GM15510 (cell line): Measurements from ENCODE around the gene WDR49.

Source experiments
- POLR2A ChIP-seq: IDR thresholded peaks from 3 replicates; pipeline ENCODE4 v1.6.1; 2011; ENCODE audit warnings: borderline replicate concordance; ENCODE audit not compliant: insufficient read length; ENCODE audit errors: extremely low read depth

WDR49 gene

DNA sequence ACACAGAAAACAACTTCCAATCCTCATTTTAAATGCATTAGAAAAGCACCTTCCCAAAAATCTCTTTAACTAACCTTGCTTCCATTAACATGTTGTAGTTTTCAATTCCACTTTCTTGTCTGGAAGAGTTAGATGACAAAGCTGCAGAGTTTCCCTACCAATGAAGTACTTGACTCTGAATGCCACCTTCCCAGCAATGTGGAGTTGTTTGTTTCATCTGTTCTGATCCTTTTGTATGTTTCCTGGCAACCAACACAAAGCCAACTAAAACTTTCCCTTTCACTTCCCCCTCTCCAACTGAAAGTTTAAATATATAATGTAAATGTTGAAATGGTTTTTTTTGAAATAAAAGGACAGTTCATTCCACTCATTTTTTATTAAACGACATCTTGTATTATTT, at the start of gene WDR49:
TSS of gene WDR49 (minus strand) at position 183 of the 400 bp plus-strand sequence. CDS start 517 bp downstream, outside the sequence.
- TF ChIP-seq POLR2A, result no peak

DNA sequence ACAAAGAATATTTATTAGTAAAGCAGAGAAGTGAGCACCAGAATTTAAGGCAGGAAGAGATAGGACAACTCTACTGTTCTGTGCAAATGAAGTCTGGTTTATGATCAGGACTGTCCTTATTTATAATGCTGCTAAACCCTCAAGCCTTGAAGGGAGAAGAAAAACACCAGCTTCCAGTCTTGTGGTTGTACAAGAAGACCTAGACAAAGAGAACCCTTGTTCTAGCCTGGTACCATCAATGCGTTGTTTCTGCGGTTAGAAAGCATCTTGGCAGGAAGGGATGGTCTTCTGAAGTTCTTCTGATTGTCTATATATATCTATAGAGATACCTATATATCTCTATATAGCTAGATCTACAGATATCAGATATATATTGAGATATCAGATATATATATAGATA, 47.2 kb upstream of the WDR49 start:
- no peak for TF ChIP-seq POLR2A

DNA sequence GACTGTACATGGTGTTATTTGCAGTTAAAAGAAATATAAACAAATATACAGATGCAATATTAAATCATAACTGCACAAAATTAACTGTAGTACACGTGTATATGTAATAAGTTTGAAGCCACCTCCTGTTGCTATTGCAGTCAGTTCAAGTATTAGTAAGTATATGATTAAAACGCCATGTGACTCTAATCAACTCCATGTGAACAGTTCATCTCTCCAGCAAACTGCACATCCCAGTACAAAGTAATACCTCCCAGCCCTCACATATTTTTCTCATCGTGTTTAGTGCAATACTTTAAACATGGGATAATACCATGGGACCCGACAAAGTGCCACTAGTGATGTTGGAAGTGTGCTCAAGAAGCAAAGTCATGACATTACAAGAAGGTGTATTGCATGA, 46.3 kb upstream of the WDR49 start:
- TF ChIP-seq POLR2A, result no peak

DNA sequence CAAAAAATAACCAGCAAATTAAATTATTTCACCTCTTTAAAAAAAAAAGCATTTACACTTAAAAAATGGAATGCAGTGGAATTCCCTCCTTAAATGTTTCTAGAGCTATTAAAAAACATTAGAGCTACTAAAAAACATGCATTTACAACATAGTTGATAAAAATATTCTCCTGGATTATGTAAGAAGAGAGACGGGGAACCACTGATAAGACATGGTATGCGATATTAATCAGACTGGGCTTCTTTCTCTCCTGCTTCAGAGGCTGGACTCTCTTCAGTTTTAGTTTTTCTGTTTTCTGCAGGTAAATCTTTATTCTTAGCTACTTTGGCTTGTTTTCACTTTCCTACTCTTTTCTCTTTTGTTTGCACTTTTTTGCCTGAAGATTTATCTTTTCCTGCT, 40.4 kb upstream of the WDR49 start:
- no peak for TF ChIP-seq POLR2A

DNA sequence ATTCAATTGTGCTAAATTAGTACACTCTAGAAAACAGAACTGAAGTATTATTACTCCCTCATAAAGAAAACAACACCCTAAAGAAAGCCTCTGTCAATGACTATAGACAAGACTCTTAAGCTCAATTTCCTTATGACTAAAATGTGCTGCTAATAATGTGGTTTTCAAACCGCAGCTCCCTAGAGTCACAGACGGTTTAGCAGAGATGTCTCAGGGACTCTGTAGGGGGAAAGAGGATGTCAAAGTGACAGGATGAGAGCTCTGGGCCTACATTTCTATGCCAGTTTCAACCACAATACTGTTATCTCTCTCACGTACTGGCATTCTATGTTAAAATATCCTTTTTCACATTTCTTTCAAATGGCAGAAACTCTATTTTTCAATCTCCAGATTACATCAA, 37.6 kb upstream of the WDR49 start:
- TF ChIP-seq POLR2A, result no peak

DNA sequence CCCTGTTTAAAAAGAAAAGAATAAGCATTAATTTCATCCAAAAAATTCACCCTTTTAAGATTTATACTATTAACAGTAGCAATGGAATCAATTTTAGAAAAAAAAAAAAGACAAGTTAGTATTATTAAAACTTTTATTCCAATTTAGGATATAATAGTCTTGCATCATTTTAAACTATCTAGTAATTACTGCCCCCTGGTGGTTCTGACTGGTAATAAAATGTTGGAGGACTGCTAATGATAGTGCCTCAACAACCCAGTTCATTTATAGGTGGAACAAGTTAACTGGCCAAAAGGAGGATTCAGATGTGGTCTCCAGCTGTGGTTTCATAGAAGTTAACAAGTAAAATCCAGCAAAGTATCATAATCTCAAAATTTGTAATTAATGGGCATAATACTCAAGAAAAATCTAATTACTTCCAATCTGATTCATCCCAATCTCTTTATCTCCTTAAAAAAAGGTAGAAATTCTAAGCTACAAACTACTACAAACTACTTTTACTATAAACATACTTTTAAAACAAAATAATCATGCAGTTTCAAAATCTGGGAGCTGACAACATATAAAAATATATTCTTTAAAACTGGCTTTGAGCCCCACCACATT, 30.7 kb upstream of the WDR49 start:
- no peak for TF ChIP-seq POLR2A

DNA sequence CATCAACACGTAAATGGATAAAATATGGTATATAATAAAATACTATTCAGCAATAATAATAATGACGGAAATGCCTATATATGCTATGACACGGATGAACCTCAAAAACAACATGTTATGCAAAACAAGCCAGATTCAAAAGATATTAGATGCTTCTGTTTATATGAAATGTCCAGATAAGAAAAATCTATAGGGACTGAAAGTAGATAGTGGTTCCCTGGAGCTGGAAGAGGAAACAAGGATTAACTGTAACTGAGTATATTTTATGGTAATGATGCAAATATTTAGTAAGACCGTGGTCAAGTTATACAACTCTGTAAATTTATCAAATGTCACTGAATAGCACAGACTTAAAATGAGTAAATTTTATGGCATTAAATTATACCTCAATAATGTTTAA, 25.8 kb upstream of the WDR49 start:
- no peak for TF ChIP-seq POLR2A

DNA sequence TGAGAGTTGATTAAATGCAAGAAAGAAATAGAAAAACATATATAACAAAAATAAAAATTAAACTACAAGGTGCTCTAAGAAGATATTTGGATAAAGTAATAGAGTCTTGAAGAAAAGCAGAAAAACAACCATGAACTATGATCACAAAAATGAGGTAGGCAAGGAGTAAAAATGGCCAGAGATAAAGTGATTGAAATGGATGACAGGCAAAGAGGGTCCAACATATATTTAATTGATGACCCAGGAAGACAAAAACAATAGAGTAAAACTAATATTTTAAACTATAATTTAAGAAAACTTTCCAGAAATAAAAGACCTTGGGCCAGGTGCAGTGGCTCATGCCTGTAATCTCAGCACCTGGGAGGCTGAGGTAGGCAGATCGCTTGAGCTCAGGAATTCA, 22.1 kb upstream of the WDR49 start:
- no peak for TF ChIP-seq POLR2A

DNA sequence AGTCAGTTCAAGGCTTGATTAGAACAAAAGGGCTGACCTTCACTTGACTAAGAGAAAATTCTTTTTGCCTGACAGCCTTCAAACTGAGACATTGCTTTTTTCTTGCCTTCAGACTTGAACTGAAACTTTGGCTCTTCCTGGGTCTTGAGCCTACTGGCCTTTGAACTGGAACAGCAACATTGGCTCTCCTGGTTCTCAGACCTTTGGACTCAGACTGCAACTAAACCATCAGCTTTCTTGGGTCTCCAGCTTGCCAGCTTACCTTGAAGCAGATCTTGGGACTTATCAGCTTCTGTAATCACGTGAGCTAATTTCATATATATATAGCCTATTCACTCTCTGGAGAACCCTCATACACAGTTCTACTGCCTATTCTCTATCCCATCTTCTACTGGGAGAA, 19.5 kb upstream of the WDR49 start:
- no peak for TF ChIP-seq POLR2A

DNA sequence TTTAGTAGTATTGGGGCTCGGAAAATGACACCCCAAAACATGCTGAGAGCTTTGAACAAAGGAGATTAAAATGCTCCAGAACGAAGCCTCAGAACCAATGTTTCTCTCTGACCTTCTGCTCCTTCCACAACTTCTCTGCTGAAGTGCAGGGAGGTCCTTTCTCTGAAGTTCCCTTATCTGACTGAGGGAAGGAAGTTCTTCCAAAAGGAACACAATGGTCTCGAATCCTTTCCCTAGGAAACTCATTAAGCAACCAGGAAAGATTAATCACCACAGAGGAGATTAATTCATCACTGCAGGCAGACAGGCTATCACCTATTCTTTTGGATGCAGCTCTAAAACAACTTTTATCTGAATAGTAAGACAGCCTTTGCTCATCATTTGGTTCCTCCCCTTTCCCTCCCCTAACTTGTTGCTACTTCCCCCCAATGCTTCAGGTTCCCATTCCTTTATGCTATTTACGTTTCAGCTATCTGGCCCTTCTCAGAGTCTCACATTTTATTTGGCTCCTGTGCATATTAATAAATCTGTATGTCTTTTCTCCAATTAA, 18.2 kb upstream of the WDR49 start:
- TF ChIP-seq POLR2A, result no peak

DNA sequence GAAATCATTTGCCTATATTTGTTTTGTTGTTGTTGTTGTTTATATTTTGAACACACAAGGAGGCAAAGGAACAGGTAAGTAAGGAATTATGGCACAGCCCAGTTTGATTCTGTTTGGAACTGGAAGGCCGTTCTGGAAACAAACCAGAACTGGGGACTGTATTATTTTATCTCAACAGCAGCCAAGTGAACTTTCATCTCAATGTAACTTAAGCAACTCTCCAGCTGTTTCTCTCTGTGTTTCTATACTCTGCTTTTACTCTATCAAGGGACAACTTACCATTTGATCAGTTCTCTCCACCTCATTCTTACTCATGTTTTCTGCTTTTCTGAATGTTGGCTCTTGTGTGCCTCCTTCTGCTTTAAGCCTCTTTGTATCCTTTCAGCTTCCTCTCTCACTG, 16.0 kb upstream of the WDR49 start:
- TF ChIP-seq POLR2A, result no peak

DNA sequence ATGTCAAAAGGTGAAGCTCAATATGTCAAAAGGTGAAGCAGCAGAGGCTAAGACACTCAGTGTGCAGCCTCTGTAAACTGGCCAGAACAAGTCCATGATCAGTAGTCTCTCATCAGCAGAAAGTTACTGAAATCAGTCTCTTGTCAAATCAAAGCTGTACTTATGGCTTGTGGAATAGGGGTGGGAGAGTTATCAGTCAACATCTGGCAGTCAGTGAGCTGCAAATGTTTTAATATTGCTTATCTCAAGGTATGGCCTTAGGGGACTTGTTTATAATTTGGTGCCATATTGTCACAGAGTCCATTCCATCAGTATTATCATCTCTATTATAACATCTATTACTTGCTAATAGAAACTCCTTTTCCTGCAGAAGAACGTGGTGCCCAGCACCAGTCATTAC, 14.9 kb upstream of the WDR49 start:
- TF ChIP-seq POLR2A, result no peak

DNA sequence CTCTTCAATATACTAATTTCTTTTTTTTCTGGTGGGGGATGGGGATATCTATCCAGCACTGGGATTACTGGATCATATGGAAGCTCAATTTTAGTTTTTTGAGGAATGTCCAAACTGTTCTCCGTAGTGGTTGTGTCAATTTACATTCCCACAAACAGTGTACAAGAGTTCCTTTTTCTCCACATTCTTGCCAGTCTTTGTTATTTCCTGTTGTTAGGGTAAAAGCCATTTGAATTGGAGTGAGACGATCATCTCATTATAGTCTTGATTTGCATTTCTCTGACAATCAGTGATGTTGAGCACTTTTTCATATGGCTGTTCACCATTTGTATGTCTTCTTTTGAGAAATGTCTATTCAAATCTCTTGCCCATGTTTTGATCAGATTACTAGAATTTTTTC, 12.8 kb upstream of the WDR49 start:
- TF ChIP-seq POLR2A, result no peak

DNA sequence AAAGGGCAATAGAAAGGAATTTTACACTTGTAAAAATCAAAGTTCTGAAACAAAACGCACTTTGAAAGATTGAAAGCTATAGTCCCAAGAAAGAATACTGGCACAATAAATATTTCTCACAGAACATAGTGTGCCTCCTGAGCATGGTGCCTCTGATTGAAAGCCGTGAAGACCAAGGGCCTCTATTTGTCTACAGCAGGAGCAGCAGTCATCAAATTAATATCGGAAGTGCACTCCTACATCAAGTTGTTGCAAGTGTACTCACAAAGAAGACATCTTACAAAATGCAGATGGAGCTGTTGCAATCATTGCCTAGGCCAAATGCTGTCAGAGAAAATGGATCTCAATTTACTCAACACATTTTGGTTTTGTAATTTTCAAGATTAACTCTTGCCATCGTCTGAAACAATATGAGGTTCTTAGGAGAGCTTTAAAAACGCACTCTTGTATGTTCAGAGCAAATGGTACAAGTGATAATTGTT, 9.2 kb upstream of the WDR49 start:
- no peak for TF ChIP-seq POLR2A

DNA sequence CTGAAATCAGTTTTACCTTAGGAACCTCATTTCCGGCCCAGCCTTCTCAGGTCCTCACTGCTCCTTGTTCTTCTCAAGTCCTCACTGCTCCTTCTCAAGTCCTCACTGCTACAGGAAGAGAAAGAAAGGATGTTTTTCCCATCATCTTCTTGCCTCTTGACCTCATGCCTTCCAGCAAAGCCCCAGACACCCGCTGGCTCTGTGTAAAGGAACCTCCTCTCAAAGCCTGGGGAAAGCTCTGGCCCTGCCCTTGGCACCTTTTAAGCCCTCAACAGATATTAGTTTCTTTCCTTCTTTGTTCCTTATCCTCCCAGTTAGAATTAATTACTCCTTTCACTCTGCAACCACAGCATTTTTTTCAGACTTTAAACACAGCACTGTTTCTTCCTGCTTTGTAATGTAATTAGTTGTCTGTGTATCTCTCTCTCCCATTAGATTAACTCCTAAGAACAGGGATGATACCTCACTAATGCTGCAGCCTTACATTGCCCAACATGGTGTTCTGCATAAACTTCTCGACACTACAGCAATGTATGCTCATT, 4.0 kb upstream of the WDR49 start:
- no peak for TF ChIP-seq POLR2A

DNA sequence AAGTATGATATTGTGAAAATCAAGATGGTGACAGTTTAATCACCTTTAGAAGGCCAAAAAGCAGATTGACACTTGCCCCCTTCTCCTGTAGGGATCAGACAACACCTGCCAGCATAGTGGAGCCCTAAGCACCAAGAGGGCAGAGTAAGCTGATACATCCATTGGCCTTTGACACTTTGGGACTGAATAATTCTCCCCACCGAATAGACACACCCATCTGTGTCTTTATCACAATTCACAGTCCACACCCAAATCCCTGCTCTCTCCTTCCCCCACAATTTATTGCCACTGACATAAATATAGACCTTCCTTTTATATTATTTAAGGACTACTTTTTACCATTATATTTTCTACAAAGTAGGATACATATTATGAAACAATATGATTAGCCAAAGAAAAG, 3.1 kb upstream of the WDR49 start:
- no peak for TF ChIP-seq POLR2A
